AG09309 (cell line): Measurements from ENCODE around the gene CRYBB1.

Source experiments
- DNase-seq: peaks from one replicate; pipeline ENCODE4 v3.0.0-alpha.2; 2010; ENCODE audit warnings: low read depth
- H3K4me3 ChIP-seq: 2 replicates; pipeline ENCODE4 v1.5.1; 2011; ENCODE audit warnings: mild to moderate bottlenecking, low read depth, low read length, moderate library complexity; ENCODE audit not compliant: control insufficient read depth
- CTCF ChIP-seq: IDR thresholded peaks from 2 replicates; pipeline ENCODE4 v1.5.1; 2011; ENCODE audit warnings: mild to moderate bottlenecking, low read depth, low read length, inconsistent platforms; ENCODE audit not compliant: insufficient read depth, control insufficient read depth; ENCODE audit errors: missing control alignments

The CRYBB1 gene

GRCh38 chr22:26565889-26566288 is 51.9 kb downstream of the CRYBB1 start:
- no peak for DNase-seq
- H3K4me3 ChIP-seq = no peak overlapping the region
- no peak for TF ChIP-seq CTCF

DNA sequence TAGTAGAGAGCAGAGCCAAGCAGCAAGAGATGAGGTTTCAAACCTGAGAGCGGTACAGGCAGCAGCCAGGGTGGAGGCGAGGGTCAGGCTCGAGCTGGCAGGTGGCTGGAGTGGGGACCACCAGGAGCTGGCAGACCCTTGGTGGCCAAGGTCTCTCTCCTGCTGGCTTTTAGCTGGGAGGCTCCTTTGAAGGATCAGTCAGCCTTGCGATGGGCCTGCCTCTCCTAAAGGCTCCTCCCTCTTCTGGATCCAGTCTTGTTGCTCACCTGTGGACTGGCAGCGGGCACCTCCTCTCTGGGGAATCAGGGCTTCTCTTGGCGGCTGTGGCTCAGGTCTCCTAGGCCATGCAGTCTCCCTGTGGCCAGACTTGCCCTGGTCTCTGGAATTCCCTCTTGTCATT is 52.6 kb downstream of the CRYBB1 start:
- no peak overlapping the region for H3K4me3 ChIP-seq
- TF ChIP-seq CTCF = no peak
- DNase-seq = no peak

GRCh38 chr22:26564672-26565071 is 53.2 kb downstream of the CRYBB1 start:
- DNase-seq = no peak
- no peak for TF ChIP-seq CTCF
- no peak overlapping the region for H3K4me3 ChIP-seq

GRCh38 chr22:26564181-26564580 is 53.6 kb downstream of the CRYBB1 start:
- no peak for DNase-seq
- no peak overlapping the region for H3K4me3 ChIP-seq
- no peak for TF ChIP-seq CTCF

DNA sequence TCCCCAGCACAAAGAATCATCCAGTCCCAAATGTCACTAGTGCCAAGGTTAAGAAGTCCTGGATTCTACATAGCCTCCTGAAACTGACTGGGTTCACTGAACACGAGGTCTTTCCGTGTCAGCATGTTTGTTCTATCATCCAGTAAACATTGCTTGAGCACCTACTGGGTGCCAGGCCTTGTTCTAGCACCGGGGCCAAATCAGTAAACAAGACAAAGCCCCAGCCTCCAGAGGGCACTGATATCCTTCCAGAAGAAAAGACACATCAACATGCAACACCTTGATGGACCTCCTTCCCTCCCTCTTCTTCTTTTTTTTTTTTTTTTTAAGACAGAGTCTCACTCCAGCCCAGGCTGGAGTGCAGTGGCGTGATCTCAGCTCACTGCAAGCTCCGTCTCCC is 54.8 kb downstream of the CRYBB1 start:
- H3K4me3 ChIP-seq = no peak overlapping the region
- TF ChIP-seq CTCF = no peak
- no peak for DNase-seq

GRCh38 chr22:26561756-26562417 is 55.9 kb downstream of the CRYBB1 start:
- H3K4me3 ChIP-seq = no peak overlapping the region
- no peak for DNase-seq
- no peak for TF ChIP-seq CTCF
